Urothelium cell line (cell line): ENCODE results near the gene LTBP1.

Experiments
- DNase-seq: peaks from one replicate; pipeline ENCODE4 v3.0.0; 2011; ENCODE audit warnings: low spot score, mixed read lengths
- FAIRE-seq: peaks from 2 replicates; lab custom pipeline; 2011; peaks lifted over from hg19 to GRCh38; lab: Jason Lieb, UNC

The LTBP1 gene

GRCh38 chr2:33392366-33392765, 445.6 kb downstream of the LTBP1 start:
- DNase-seq (no peak), FAIRE-seq (no peak)

GRCh38 chr2:33395034-33395433, 448.3 kb downstream of the LTBP1 start:
- DNase-seq = no peak
- FAIRE-seq = no peak

GRCh38 chr2:33395655-33396249, 449.0 kb downstream of the LTBP1 start:
- FAIRE-seq (no peak), DNase-seq (peak; percentile 42)

- DNase-seq = no peak
Measured at GRCh38 chr2:33404321-33404720, 457.6 kb downstream of the LTBP1 start.

GRCh38 chr2:33406622-33407021, 459.9 kb downstream of the LTBP1 start:
- FAIRE-seq (no peak), DNase-seq (no peak)

More at GRCh38 chr2:33404321-33404720, 457.6 kb downstream of the LTBP1 start:
- FAIRE-seq = no peak

- DNase-seq = no peak
Measured at GRCh38 chr2:33408109-33408508, 461.4 kb downstream of the LTBP1 start.

GRCh38 chr2:33409417-33409955, 462.7 kb downstream of the LTBP1 start:
- no peak for DNase-seq
- no peak for FAIRE-seq

More at GRCh38 chr2:33408109-33408508, 461.4 kb downstream of the LTBP1 start:
- no peak for FAIRE-seq

GRCh38 chr2:33411765-33412164, 465.0 kb downstream of the LTBP1 start:
- FAIRE-seq = no peak
- no peak for DNase-seq

- FAIRE-seq (no peak), DNase-seq (peak; percentile 21)
Measured at GRCh38 chr2:33412920-33413319, 466.2 kb downstream of the LTBP1 start.

GRCh38 chr2:33419581-33420200, 472.9 kb downstream of the LTBP1 start:
- no peak for DNase-seq
- FAIRE-seq = no peak

GRCh38 chr2:33420726-33421125, 474.0 kb downstream of the LTBP1 start:
- FAIRE-seq (no peak), DNase-seq (no peak)

GRCh38 chr2:33421820-33422219, 475.1 kb downstream of the LTBP1 start:
- no peak for FAIRE-seq
- no peak for DNase-seq

- DNase-seq = no peak
- FAIRE-seq = no peak
Measured at GRCh38 chr2:33425161-33425560, 478.4 kb downstream of the LTBP1 start.

- DNase-seq (peak; percentile 38), FAIRE-seq (no peak)
Measured at GRCh38 chr2:33425586-33426031, 478.9 kb downstream of the LTBP1 start.

- FAIRE-seq = no peak
- DNase-seq = peak; percentile 49
Measured at GRCh38 chr2:33426666-33427231, 480.0 kb downstream of the LTBP1 start.

GRCh38 chr2:33430077-33430476, 483.3 kb downstream of the LTBP1 start:
- FAIRE-seq (no peak), DNase-seq (no peak)

- FAIRE-seq (no peak), DNase-seq (no peak)
Measured at GRCh38 chr2:33430856-33431255, 484.1 kb downstream of the LTBP1 start.

GRCh38 chr2:33432871-33433270, 486.1 kb downstream of the LTBP1 start:
- DNase-seq (no peak), FAIRE-seq (no peak)

- DNase-seq (no peak), FAIRE-seq (no peak)
Measured at GRCh38 chr2:33433279-33434235, 486.8 kb downstream of the LTBP1 start.

GRCh38 chr2:33435518-33435917, 488.8 kb downstream of the LTBP1 start:
- FAIRE-seq = no peak

GRCh38 chr2:33436083-33436482, 489.3 kb downstream of the LTBP1 start:
- FAIRE-seq (no peak), DNase-seq (no peak)

More at GRCh38 chr2:33435518-33435917, 488.8 kb downstream of the LTBP1 start:
- DNase-seq = no peak
